BJ (cell line): ENCODE results near the gene ACSS1. TPM values are rescaled to one million over a fixed set of nuclear protein-coding genes. Genes with fewer than 3 reads are reported as not detected.
A peak's percentile ranks its signal among the peaks of the same experiment; 100 is the strongest.
"Not testable (repeated sequence)": the region's sequence is repeated elsewhere in the genome, so short reads cannot be mapped to it uniquely, and the experiment has no call there.

ENCODE experiments used
- CTCF ChIA-PET: fragments of 350-600 bp; formaldehyde crosslinking; extraction: SDS; loops from one replicate; lab custom pipeline; 2021; ENCODE audit warnings: antibody characterized with exemption, inconsistent platforms; lab: Yijun Ruan, JAX
- POLR2A ChIA-PET: fragments of 300-600 bp; sonication (Branson Sonifier 250); formaldehyde crosslinking; extraction: SDS; loops from one replicate; lab custom pipeline; 2021; ENCODE audit warnings: antibody characterized with exemption; lab: Charles Lee
- DNase-seq: peaks from one replicate; pipeline ENCODE4 v3.0.0-alpha.2; 2011; ENCODE audit warnings: low read depth
- H3K27me3 ChIP-seq: 2 replicates; pipeline ENCODE4 v1.6.0; 2011; ENCODE audit warnings: low read length; ENCODE audit not compliant: control insufficient read depth, insufficient read depth
- H3K36me3 ChIP-seq: 2 replicates; pipeline ENCODE4 v1.5.1; 2011; ENCODE audit warnings: low read length; ENCODE audit not compliant: control insufficient read depth, insufficient read depth
- H3K4me3 ChIP-seq: 2 replicates; pipeline ENCODE4 v1.5.1; 2011; ENCODE audit warnings: low read depth, mild to moderate bottlenecking, control low read depth, low read length
- CTCF ChIP-seq: IDR thresholded peaks from 2 replicates; pipeline ENCODE4 v1.5.1; 2011; ENCODE audit warnings: low read depth, mild to moderate bottlenecking, control low read depth, inconsistent platforms, low read length, moderate library complexity; ENCODE audit not compliant: insufficient read depth
- polyA plus RNA-seq: library from polyadenylated mRNA; depleted of rRNA; stranded (reverse); fragments of >200 nt; gene quantifications from 2 replicates; pipeline ENCODE4 v1.2.3, GENCODE V29; 2011

ACSS1 gene
- polyA plus RNA-seq, 1 experiment: 6.3 TPM

DNA sequence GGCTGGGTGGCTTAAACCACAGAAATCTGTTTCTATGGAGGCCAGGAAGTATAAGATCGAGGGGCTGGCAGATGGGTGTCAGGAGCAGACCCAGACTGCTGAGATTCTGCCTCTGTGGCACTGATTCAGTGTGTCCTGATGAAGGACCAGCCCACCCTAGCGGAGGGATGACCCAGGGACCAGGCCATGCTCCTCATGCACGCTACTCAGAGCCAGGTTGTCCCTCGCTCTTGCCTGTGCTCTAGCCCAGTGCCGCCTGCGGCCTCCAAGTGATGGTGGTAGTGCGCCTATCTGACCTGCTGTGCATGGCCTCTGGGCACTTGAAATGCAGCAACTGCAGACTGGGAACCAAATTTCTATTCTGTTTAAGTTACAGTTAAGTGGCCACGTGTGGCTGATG lies 52.3 kb downstream of the ACSS1 start:
- H3K27me3 ChIP-seq: no peaks in the 10 kb centered on the region
- H3K36me3 ChIP-seq: peaks cover 2% of the 10 kb centered on the region
- no peak for DNase-seq
- TF ChIP-seq CTCF: no peak
- ChIA-PET POLR2A (no interaction called here), CTCF (no interaction called here)
- no peak overlapping the region for H3K4me3 ChIP-seq

DNA sequence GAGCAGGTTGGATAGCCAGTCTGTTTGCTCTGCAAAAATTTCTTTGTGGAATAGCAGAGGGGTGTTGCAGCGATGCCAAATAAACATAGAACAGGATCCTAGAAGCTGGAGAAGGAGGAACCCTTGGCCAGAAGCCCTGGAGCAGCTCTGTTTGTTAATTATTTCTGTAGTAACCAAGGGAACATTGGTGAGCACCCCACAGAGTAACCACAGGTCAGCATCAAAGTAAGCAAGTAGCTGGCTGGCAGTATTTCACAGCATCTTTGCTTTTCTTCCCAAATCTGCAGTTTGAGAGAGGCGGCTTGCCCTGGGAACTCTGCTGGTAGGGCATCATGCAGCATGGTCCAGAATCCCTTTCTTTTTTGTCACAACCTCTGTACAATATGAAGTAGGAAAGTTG lies 52.7 kb downstream of the ACSS1 start:
- peaks cover 2% of the 10 kb centered on the region for H3K36me3 ChIP-seq
- H3K27me3 ChIP-seq: no peaks in the 10 kb centered on the region
- H3K4me3 ChIP-seq: no peak overlapping the region
- CTCF ChIA-PET: no interaction called here
- no peak for DNase-seq
- POLR2A ChIA-PET: no interaction called here
- no peak for TF ChIP-seq CTCF

DNA sequence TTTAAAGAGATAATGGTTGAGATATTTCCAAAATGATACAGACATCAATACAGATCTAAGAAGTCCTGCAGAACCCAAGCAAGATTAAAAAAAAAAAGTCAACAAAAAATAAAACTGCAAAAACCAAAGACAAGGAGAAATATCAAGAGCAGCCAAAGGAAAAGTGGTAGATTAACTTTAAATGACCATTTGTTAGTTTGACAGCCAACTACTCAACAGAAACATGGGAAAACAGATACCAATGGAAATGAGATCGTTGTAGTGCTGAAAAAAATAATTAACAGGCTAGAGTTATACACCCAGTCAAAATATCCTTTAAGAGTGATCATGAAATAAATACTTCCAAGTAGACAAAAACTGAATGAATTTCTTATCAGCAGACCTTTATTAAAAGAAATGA lies 54.9 kb downstream of the ACSS1 start:
- POLR2A ChIA-PET: interaction anchor here (0.7 kb wide), 1 partner anchor 36 kb away, joined by 3 read pairs; no protein-coding TSS in a partner anchor
- peaks cover 2% of the 10 kb centered on the region for H3K36me3 ChIP-seq
- H3K27me3 ChIP-seq: 0 out of 2 replicates have a peak, but pooled peaks cover 2% of the 10 kb centered on the region
- H3K4me3 ChIP-seq: no peak overlapping the region
- no peak for DNase-seq
- CTCF ChIA-PET: no interaction called here
- TF ChIP-seq CTCF: no peak

DNA sequence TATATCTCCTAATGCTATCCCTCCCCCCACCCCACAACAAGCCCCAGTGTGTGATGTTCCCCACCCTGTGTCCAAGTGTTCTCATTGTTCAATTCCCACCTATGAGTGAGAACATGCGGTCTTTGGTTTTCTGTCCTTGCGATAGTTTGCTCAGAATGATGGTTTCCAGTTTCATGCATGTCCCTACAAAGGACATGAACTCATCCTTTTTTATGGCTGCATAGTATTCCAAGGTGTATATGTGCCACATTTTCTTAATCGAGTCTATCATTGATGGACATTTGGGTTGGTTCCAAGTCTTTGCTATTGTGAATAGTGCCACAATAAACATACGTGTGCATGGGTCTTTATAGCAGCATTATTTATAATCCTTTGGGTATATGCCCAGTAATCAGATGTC lies 56.6 kb downstream of the ACSS1 start:
- POLR2A ChIA-PET, H3K36me3 ChIP-seq, H3K4me3 ChIP-seq, H3K27me3 ChIP-seq, DNase-seq: not testable (repeated sequence)
- CTCF ChIA-PET: interaction anchor here (4.4 kb wide), 1 partner anchor 63 kb away, joined by 59 read pairs; no protein-coding TSS in a partner anchor

GRCh38 chr20:25000268-25000801 lies 57.6 kb downstream of the ACSS1 start:
- Histone ChIP-seq H3K27me3 (0 out of 2 replicates have a peak, but pooled peaks cover 4% of the 10 kb centered on the region), H3K4me3 (no peak overlapping the region), H3K36me3 (no peaks in the 10 kb centered on the region)
- POLR2A ChIA-PET: no interaction called here
- peak; percentile 84 for DNase-seq
- TF ChIP-seq CTCF: peak; percentile 28
- CTCF ChIA-PET: interaction anchor here (1.0 to 4.4 kb wide), 3 partner anchors 59 to 399 kb away, joined by 3 to 59 read pairs (median 4); no protein-coding TSS in a partner anchor

GRCh38 chr20:24999568-24999967 lies 58.4 kb downstream of the ACSS1 start:
- CTCF ChIA-PET: interaction anchor here (1.0 to 4.4 kb wide), 4 partner anchors 60 to 399 kb away, joined by 3 to 59 read pairs (median 6); no protein-coding TSS in a partner anchor
- DNase-seq: no peak
- 0 out of 2 replicates have a peak, but pooled peaks cover 4% of the 10 kb centered on the region for H3K27me3 ChIP-seq
- no peaks in the 10 kb centered on the region for H3K36me3 ChIP-seq
- no peak overlapping the region for H3K4me3 ChIP-seq
- POLR2A ChIA-PET: no interaction called here
- TF ChIP-seq CTCF: no peak
